OCI-LY3 (cell line): ENCODE measurements around the gene KNL1.

ENCODE experiments used
- EZH2phosphoT487 ChIP-seq: fragments of 200-600 bp; shearing (Covaris generic); IDR thresholded peaks from 2 replicates; pipeline ENCODE4 v1.6.1; 2018; ENCODE audit warnings: antibody characterized with exemption, mixed run types, low read depth
- TF ChIP-seq, protein P1 (sequence below): fragments of 200-600, 300-600 bp; sonication (generic); IDR thresholded peaks from 2 replicates; pipeline ENCODE4 v1.5.1; 2014; ENCODE audit warnings: antibody characterized with exemption, low read length, low read depth

DNA sequence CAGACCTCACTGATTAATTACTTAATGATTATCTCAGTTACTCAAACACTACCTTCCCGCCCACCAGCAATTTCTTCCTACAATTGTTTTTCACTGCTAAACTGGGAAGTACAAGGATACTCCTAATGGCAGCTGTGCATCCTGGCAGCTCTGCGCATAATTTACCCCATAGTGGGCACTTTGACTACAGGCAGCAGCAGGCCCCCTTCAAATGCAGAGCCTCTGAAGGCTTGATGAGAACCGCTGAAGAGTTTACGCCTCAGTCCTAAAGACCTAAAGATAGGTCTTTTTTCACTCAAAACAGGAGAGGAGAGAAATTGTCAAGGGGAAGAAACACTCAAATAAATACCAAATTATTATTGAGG, 39.9 kb upstream of the KNL1 start:
- TF ChIP-seq, protein P1, sequence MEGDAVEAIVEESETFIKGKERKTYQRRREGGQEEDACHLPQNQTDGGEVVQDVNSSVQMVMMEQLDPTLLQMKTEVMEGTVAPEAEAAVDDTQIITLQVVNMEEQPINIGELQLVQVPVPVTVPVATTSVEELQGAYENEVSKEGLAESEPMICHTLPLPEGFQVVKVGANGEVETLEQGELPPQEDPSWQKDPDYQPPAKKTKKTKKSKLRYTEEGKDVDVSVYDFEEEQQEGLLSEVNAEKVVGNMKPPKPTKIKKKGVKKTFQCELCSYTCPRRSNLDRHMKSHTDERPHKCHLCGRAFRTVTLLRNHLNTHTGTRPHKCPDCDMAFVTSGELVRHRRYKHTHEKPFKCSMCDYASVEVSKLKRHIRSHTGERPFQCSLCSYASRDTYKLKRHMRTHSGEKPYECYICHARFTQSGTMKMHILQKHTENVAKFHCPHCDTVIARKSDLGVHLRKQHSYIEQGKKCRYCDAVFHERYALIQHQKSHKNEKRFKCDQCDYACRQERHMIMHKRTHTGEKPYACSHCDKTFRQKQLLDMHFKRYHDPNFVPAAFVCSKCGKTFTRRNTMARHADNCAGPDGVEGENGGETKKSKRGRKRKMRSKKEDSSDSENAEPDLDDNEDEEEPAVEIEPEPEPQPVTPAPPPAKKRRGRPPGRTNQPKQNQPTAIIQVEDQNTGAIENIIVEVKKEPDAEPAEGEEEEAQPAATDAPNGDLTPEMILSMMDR: no peak
- no peak for TF ChIP-seq EZH2phosphoT487
